Pancreas (tissue), 10 donors: ENCODE data around the gene BDKRB1. TPM values are rescaled to one million over a fixed set of nuclear protein-coding genes. Genes with fewer than 3 reads are reported as not detected.
"Not testable (repeated sequence)": the region's sequence is repeated elsewhere in the genome, so short reads cannot be mapped to it uniquely, and the experiment has no call there.

Source experiments
- ATAC-seq, 4 donors: fragments of 200-7000 bp; cut with Tn5 transposase; one replicate each; pipeline versions ENCODE4 v1.8.0 to v1.9.1; 2020; ENCODE audit warnings: mild to moderate bottlenecking in 4 of 4, moderate library complexity in 4 of 4
- DNase-seq, 6 donors: peaks; one replicate each; pipeline ENCODE4 v3.0.0-alpha.2; 2020
- FAIRE-seq: peaks from 2 replicates; lab custom pipeline; 2012; peaks lifted over from hg19 to GRCh38; lab: Jason Lieb, UNC
- H3K27ac ChIP-seq, 4 donors: fragments of 200-600 bp; sonication (generic); 1 replicate in 3 of 4; 2 replicates in 1 of 4; pipeline versions ENCODE4 v1.5.0 to v1.8.0; 2020
- H3K27me3 ChIP-seq, 4 donors: fragments of 200-600 bp; one replicate each; pipeline ENCODE4 v1.8.0; 2021
- H3K36me3 ChIP-seq, 3 donors: fragments of 200-600 bp; sonication (generic) in 1 of 3; one replicate each; pipeline versions ENCODE4 v1.5.0 to v1.8.0; 2020 to 2021
- H3K4me1 ChIP-seq, 3 donors: fragments of 200-600 bp; one replicate each; pipeline ENCODE4 v1.8.0; 2021
- H3K4me3 ChIP-seq, 4 donors: fragments of 200-600 bp; sonication (generic) in 2 of 4; one replicate each; pipeline versions ENCODE4 v1.5.0 to v1.8.0; 2020 to 2021
- H3K9me3 ChIP-seq, 4 donors: fragments of 200-600 bp; one replicate each; pipeline ENCODE4 v1.8.0; 2021
- CTCF ChIP-seq, 4 donors: fragments of 200-600 bp; sonication (generic) in 3 of 4; IDR thresholded peaks; one replicate each; pipeline versions ENCODE4 v1.5.0 to v1.8.0; 2021; ENCODE audit warnings: antibody characterized with exemption in 4 of 4
- WGBS, 2 donors: extraction: QIAGEN DNeasy Blood & Tissue Kit; methylation state at CpG; one replicate each; pipeline ENCODE4 v1.1.7; 2013; 5-methylcytosine and 5-hydroxymethylcytosine counted together
- intact Hi-C, 3 donors: fragments of 100-400 bp; cut with DNase I; formaldehyde crosslinking; loops; one replicate each; pipeline versions ENCODE4 v1.11.1 to v1.14.2; 2022
- polyA plus RNA-seq, 2 donors: library from polyadenylated mRNA; stranded (reverse); fragments of 200-250 nt; gene quantifications; one replicate each; pipeline ENCODE4 v1.2.3, GENCODE V29; 2013
- total RNA-seq, 6 donors: library from RNA; stranded (reverse); fragmentation: NEBNext Ultra II Directional in 4 of 6; extraction: Animal tissue kit (Norgen Biotek cat#: 25700) in 4 of 6; gene quantifications; one replicate each; pipeline versions ENCODE4 v1.2.1 to v1.2.4, GENCODE V29; 2021 to 2023
- donor health status: healthy with polysubstance abuse.
- donor health status: DM: no; HTN: no; CAD: no; lungs with moderate emphysema.
- donor health status: DM: no; HTN: no; CAD: no.
- donor health status: control.
- donor health status: control.
- donor health status: Bipolar disorder and iron deficiency.
- donor health status: DM: yes; HTN: yes; CAD: no.
- donor health status: DM: no; HTN: no; CAD: no.
- donor health status: DM: no; HTN: no; CAD: no.
- donor health status: DM: yes; HTN: yes; CAD: no.

The BDKRB1 gene
- total and polyA plus RNA-seq, 8 donors = 0.12 to 4.5 (median 0.72) TPM

- Histone ChIP-seq H3K4me1 (no peaks in the 10 kb centered on the region), H3K27ac (no peak overlapping the region), H3K9me3 (no peaks in the 10 kb centered on the region), H3K27me3 (no peaks in the 10 kb centered on the region), H3K36me3 (peaks cover 0 to 15% (median 2%) of the 10 kb centered on the region in 3 donors), H3K4me3 (no peak overlapping the region)
- 52 to 66% methylated on average over 9 of the region's 9 CpGs for WGBS, 2 donors
- DNase-seq = no peak
- peak in 2 of 4 donors; percentile 34 to 42 for ATAC-seq
- no peak for TF ChIP-seq CTCF (IDR thresholded peaks at IDR 0.05)
- FAIRE-seq = no peak
- intact Hi-C loops = no loop called here
Observed at GRCh38 chr14:96239711-96240141, 16.3 kb upstream of the BDKRB1 start.

GRCh38 chr14:96240641-96241040 lies 15.4 kb upstream of the BDKRB1 start:
- Histone ChIP-seq H3K36me3 (peaks cover 0 to 15% (median 2%) of the 10 kb centered on the region in 3 donors), H3K4me1 (no peaks in the 10 kb centered on the region), H3K9me3 (no peaks in the 10 kb centered on the region), H3K4me3 (no peak overlapping the region), H3K27me3 (no peaks in the 10 kb centered on the region), H3K27ac (no peak overlapping the region)
- DNase-seq (no peak), FAIRE-seq (no peak), ATAC-seq (no peak)
- intact Hi-C loops = no loop called here
- WGBS, 2 donors = 88 to 94% methylated on average over 18 of the region's 18 CpGs
- no peak for TF ChIP-seq CTCF (IDR thresholded peaks at IDR 0.05)

GRCh38 chr14:96242126-96242525 lies 13.9 kb upstream of the BDKRB1 start:
- H3K27me3 ChIP-seq = no peaks in the 10 kb centered on the region
- no peak for DNase-seq
- TF ChIP-seq CTCF (IDR thresholded peaks at IDR 0.05) = no peak
- H3K36me3 ChIP-seq = peaks cover 0 to 15% (median 2%) of the 10 kb centered on the region in 3 donors
- intact Hi-C loops = no loop called here
- no peak overlapping the region for H3K4me3 ChIP-seq
- no peaks in the 10 kb centered on the region for H3K4me1 ChIP-seq
- H3K27ac ChIP-seq = no peak overlapping the region
- WGBS, 2 donors = 84 to 91% methylated on average over 10 of the region's 10 CpGs
- FAIRE-seq = no peak
- H3K9me3 ChIP-seq = no peaks in the 10 kb centered on the region
- no peak for ATAC-seq

- DNase-seq (no peak), ATAC-seq (no peak), FAIRE-seq (no peak)
- TF ChIP-seq CTCF (IDR thresholded peaks at IDR 0.05) = no peak
- Histone ChIP-seq H3K9me3 (no peaks in the 10 kb centered on the region), H3K4me1 (no peaks in the 10 kb centered on the region), H3K27me3 (no peaks in the 10 kb centered on the region), H3K4me3 (no peak overlapping the region), H3K27ac (no peak overlapping the region), H3K36me3 (peaks cover 0 to 15% (median 2%) of the 10 kb centered on the region in 3 donors)
- WGBS, 2 donors = 69 to 75% methylated on average over 5 of the region's 5 CpGs
- intact Hi-C loops = no loop called here
Observed at GRCh38 chr14:96243785-96244184, 12.2 kb upstream of the BDKRB1 start.

GRCh38 chr14:96245074-96245473 lies 10.9 kb upstream of the BDKRB1 start:
- H3K27ac ChIP-seq, ATAC-seq, H3K4me3 ChIP-seq, DNase-seq, FAIRE-seq, H3K4me1 ChIP-seq, intact Hi-C loops, H3K9me3 ChIP-seq, H3K27me3 ChIP-seq: not testable (repeated sequence)
- peaks cover 0 to 15% (median 2%) of the 10 kb centered on the region in 3 donors for H3K36me3 ChIP-seq
- WGBS, 2 donors = 90 to 98% methylated on average over 3 of the region's 3 CpGs
